Daoy (cell line): ENCODE results near the gene TNS3. TPM values are rescaled to one million over a fixed set of nuclear protein-coding genes. Genes with fewer than 3 reads are reported as not detected.
A peak's percentile ranks its signal among the peaks of the same experiment; 100 is the strongest.
"Not testable (repeated sequence)": the region's sequence is repeated elsewhere in the genome, so short reads cannot be mapped to it uniquely, and the experiment has no call there.

Experiments used
- DNase-seq: peaks from one replicate; pipeline ENCODE4 v3.0.0-alpha.2; 2015; ENCODE audit warnings: low read depth
- total RNA-seq: library from RNA; depleted of rRNA; stranded (reverse); fragments of >200 nt; shearing (Covaris generic); gene quantifications from 2 replicates; pipeline ENCODE4 v1.2.3, GENCODE V29; 2014

TNS3 gene
- total RNA-seq, 1 experiment from 2014 or later: 58.3 TPM

DNA sequence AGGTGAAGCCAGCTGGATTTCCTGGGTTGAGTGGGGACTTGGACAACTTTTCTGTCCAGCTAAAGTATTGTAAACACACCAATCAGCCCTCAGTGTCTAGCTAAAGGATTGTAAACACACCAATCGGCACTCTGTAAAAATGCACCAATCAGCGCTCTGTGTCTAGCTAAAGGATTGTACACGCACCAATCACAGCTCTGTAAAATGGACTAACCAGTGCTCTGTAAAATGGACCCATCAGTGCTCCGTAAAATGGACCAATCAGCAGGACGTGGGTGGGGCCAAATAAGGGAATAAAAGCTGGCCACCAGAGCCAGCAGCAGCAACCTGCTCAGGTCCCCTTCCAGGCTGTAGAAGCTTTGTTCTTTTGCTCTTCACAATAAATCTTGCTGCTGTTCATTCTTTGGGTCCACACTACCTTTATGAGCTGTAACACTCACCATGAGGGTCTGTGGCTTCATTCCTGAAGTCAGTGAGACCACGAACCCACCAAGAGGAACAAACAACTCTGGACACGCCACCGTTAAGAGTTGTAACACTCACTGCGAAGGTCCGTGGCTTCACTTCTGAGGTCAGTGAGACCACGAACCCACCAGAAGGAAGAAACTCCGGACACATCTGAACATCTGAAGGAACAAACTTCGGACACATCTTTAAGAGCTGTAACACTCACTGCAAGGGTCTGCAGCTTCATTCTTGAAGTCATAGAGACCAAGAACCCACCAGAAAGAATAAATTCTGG is 21.8 kb upstream of the TNS3 start:
- not testable (repeated sequence) for DNase-seq

- peak; percentile 81 for DNase-seq
These were observed 20.5 kb upstream of the TNS3 start for GRCh38 chr7:47602272-47603004.

- DNase-seq: no peak
These were observed 20.0 kb upstream of the TNS3 start for GRCh38 chr7:47601881-47602249.

- DNase-seq: peak; percentile 98
These were observed 19.4 kb upstream of the TNS3 start for GRCh38 chr7:47601119-47601880.

DNA sequence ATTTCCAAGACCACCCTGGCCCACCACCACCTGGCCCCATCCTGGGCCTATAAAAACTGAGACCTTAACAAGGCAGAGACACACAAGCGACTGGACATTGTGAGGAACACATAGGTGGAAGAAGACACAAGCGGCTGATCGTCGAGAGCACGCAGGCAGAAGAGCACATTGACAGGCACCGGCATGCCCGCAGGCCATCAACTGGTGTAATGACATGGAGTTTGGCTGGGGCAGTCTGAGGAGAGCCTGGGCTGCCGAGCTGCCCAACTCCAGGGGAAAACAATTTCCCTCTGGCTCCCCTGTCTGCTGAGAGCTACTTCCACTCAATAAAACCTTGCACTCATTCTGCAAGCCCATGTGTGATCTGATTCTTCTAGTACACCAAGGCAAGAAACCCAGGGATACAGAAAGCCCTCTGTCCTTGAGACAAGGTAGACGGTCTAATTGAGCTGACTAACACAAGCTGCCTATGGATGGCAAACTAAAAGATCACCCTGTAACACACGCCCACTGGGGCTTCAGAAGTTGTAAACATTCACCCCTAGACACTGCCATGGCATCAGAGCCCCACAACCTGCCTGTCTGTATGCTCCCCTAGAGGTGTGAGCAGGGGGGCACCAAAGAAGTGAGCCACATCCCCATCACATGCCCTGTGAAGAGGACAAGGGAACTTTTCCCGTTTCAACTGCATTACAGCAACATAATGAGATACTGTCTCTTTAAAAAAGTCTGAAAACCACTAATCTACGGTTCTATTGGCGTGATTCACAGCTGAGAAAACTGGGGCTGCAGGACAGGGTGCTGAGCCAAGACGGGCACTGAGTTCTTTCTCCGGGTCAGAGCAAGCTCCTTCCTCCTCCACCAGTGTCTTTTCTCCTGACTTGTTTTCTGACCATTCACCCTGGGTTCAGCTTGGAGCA is 18.5 kb upstream of the TNS3 start:
- peak; percentile 89 for DNase-seq

DNA sequence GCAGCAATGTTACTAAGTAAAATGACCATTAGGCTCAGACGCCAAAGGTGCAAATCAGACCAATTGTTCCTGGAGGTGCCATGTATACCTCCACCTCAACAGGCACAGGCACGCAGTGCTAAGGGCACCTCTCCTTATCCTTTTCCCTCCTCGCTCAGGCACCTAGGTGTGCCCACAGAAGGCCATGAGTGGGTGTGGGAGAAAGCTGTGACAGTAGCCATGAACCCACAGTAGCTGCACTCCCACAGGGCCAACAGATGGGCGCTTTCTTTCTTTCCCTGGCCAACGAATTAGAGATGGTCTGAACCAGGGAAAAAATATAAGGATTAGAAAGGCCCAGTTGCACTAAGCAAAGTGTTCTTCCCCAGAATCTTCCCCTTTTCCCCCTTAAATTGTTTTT is 15.5 kb upstream of the TNS3 start:
- DNase-seq: no peak

GRCh38 chr7:47596502-47597202 is 14.7 kb upstream of the TNS3 start:
- DNase-seq: peak; percentile 45

DNA sequence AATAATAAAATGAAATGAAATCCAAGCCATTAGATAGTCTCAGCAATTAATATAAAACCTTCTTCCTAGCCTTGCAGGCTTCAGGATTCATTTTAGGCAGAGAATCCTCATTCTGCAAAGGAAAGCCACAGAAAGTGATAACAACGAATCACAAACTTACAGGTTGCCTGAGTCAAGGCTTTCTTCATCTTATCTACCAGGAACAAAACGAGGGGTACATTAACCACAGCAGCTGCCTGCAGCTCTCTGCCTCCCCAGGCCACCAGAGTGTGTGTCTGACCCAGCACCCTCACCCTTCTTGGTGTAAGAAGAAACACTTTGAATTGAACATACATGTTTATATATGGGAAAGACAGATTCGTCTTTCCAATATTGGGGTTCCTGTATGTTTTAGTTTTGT is 12.5 kb upstream of the TNS3 start:
- no peak for DNase-seq

GRCh38 chr7:47591655-47592572 is 10.0 kb upstream of the TNS3 start:
- DNase-seq: no peak

DNA sequence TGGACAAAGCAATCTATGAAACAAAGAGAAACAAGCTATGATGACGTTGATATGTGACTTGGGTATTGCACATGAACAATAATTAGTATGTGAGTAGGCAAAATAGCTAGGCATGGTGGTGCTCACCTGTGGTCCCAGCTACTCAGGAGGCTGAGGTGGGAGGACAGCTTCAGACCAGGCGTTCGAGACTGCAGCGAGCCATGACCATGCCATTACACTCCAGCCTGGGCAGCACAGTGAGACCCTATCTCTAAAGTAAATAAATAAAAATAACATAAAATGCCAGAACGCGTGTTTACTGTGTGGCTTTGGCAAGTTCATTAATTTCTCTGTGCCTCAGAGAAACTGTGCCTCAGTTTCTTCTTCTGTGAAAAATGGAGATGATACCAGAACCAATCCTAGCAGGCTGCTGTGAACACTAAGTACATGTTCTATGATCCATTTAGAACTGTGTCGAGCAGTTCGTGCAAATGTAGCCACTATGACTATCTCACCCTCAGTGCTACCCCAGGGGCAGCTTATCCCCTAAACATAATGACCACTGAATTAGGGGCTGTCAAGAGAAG is 9.3 kb upstream of the TNS3 start:
- no peak for DNase-seq

- DNase-seq: not testable (repeated sequence)
These were observed 8.3 kb upstream of the TNS3 start for GRCh38 chr7:47590215-47590614.

GRCh38 chr7:47588704-47589225 is 6.9 kb upstream of the TNS3 start:
- DNase-seq: no peak

- no peak for DNase-seq
These were observed 6.1 kb upstream of the TNS3 start for GRCh38 chr7:47587976-47588375.

DNA sequence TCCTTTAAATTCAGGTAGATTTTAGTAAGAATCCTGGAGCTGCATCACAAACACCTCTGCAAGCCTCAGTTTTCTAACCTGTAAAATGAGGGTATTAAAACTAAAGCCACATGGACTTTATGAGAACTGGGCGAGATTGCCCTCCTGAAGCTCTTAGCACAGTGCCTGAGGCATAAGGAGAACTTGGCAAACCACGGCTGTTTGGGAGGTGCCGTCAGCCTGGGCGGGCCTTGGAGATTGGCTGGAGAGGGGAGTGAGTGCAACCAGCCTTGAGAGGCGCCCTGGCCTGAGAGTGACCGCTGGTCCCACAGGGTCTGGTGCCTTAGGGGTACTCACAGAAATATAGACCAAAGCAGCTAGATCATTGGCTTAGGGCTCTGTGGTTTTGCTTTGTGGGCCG is 5.4 kb upstream of the TNS3 start:
- DNase-seq: peak; percentile 60

DNA sequence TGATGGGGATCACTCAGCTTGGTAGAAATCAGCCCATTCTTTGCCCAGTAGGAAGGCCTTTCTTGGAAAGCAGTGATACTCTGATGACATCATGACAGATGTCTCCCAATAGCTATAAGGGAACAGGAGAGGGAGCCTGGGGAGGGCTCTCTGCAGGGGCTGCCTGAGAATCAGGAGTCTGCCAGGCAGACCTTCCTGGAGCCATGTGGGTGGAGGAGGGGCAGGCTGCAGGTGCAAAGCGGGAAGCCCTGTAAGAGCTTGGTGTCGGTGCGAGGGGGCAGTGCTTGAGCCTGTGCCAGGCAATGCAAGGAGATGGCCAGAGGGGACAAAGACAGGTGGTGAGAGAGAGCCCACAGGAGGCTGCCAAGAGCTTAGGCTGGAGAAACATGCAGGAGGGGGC is 5.0 kb upstream of the TNS3 start:
- DNase-seq: no peak

GRCh38 chr7:47586161-47586670 is 4.3 kb upstream of the TNS3 start:
- DNase-seq: not testable (repeated sequence)

DNA sequence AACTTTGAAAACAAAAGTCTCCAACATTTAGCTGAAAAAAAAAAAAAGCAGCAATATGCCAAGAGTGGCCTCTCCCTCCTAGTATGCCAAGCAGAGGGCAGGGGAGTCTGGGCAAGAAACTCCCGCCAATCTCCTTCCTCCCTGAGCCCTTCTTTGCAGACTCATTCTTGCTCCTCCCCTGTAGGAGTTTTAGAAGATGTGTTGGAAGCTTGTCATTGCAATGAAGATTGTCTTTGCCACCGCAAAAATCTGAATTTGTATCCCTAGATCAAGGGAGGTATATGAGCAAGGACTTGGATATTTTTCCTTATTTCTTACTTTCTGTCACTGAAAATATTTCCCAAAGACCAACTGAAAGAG is 2.6 kb upstream of the TNS3 start:
- no peak for DNase-seq

DNA sequence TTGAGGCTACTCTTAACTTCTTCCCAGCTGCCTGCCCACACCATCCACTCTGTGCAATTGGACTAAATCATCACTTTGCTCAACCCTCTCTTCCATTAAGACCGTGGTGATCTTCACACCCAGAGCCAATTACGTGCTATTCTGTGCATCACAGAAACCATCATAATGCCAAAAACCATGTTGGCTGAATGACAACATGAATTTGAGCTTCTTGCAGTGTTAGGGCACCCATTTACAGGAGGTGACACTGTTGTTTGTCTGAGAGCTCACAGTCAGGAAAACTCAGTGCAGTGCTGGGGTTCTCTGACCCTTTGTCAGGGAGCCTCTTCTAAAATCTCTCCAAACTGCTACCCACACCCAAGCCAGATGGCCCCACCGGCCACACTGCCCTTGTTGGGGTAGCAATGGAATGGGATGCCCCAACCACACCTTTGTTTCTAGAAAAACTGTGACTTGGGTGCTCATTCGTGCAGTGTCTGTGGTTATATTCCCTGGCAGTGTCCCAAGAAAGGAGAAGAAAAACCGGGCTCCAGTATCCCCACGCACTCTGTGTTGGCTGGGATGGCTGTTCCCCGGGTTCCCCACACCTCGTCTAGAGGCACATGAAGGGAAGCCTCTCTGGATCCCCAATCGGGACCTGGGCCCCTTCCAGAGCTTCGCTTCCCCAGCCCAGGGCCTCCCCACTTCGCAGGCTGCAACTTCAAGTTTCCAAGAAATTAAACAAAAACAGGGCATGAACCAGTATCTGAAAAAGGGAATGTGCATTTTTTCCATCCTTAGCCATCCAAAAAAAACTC is 2.0 kb upstream of the TNS3 start:
- DNase-seq: no peak
